Ectodermal cell (in vitro differentiated cells): ENCODE data around the gene TRERF1.

ENCODE experiments used
- H3K27ac ChIP-seq: 2 replicates; pipeline ENCODE4 v1.7.0; 2013; ENCODE audit warnings: mild to moderate bottlenecking, low read depth, low read length; ENCODE audit not compliant: insufficient read depth, poor library complexity, severe bottlenecking
- H3K27me3 ChIP-seq: 2 replicates; pipeline ENCODE4 v1.7.0; 2013; ENCODE audit warnings: mild to moderate bottlenecking, low read length; ENCODE audit not compliant: insufficient read depth, control insufficient read depth, poor library complexity, severe bottlenecking
- H3K36me3 ChIP-seq: one replicate; pipeline ENCODE4 v1.7.0; 2013; ENCODE audit warnings: low read length; ENCODE audit not compliant: control insufficient read depth, insufficient read depth
- H3K4me1 ChIP-seq: one replicate; pipeline ENCODE4 v1.7.0; 2013; ENCODE audit warnings: low read length; ENCODE audit not compliant: control insufficient read depth, insufficient read depth
- H3K4me3 ChIP-seq: 2 replicates; pipeline ENCODE4 v1.7.0; 2013; ENCODE audit warnings: low read depth, low read length, control low read depth; ENCODE audit not compliant: insufficient read depth
- H3K9me3 ChIP-seq: 2 replicates; pipeline ENCODE4 v1.7.0; 2013; ENCODE audit warnings: mild to moderate bottlenecking, low read length, moderate library complexity; ENCODE audit not compliant: control insufficient read depth
- WGBS, 2 experiments: methylation state at CpG; one replicate each; pipeline ENCODE4 v1.1.7; 2013; ENCODE audit warnings: missing lambda C conversion rate in 2 of 2; 5-methylcytosine and 5-hydroxymethylcytosine counted together

Gene TRERF1

GRCh38 chr6:42227173-42227850 is 224.4 kb downstream of the TRERF1 start:
- H3K9me3 ChIP-seq, result no peaks in the 10 kb centered on the region
- peaks cover 7% of the 10 kb centered on the region for H3K36me3 ChIP-seq
- H3K4me1 ChIP-seq, result no peaks in the 10 kb centered on the region
- H3K27ac ChIP-seq, result no peak overlapping the region
- no peak overlapping the region for H3K4me3 ChIP-seq
- H3K27me3 ChIP-seq, result no peaks in the 10 kb centered on the region
- 93 to 96% methylated on average over 9 of the region's 9 CpGs for WGBS, 2 experiments

- Histone ChIP-seq H3K9me3 (no peaks in the 10 kb centered on the region), H3K27me3 (no peaks in the 10 kb centered on the region), H3K36me3 (peaks cover 4% of the 10 kb centered on the region), H3K4me1 (no peaks in the 10 kb centered on the region), H3K4me3 (no peak overlapping the region), H3K27ac (no peak overlapping the region)
- whole genome bisulfite sequencing, 2 experiments, result 82 to 88% methylated on average over 8 of the region's 8 CpGs
Observed at GRCh38 chr6:42226645-42227143, 225.0 kb downstream of the TRERF1 start.

DNA sequence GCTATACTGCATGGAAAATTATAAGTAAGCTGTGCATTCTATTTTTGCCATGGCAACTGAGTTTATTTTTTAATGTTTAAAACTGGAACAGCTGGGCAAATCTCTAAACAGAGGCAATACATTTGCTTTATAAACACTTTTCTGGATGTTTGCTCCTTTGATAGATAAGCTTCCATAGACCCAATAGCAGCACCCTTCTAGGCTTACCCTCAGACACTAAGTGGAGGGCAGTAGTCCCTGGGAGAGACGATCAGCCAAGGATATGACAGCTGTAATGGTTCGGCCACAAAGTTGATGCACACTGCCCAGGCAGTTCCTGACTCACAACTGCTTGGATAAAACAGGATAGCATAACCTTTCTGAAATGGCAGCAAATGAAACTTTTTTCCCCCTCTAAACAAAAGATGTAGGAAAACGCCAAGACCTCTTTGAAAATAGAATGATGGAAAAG is 225.5 kb downstream of the TRERF1 start:
- Histone ChIP-seq H3K4me3 (no peak overlapping the region), H3K27ac (no peak overlapping the region), H3K9me3 (no peaks in the 10 kb centered on the region), H3K36me3 (peaks cover 4% of the 10 kb centered on the region), H3K4me1 (no peaks in the 10 kb centered on the region), H3K27me3 (no peaks in the 10 kb centered on the region)
- 91 to 92% methylated on average over 3 of the region's 3 CpGs for WGBS, 2 experiments

DNA sequence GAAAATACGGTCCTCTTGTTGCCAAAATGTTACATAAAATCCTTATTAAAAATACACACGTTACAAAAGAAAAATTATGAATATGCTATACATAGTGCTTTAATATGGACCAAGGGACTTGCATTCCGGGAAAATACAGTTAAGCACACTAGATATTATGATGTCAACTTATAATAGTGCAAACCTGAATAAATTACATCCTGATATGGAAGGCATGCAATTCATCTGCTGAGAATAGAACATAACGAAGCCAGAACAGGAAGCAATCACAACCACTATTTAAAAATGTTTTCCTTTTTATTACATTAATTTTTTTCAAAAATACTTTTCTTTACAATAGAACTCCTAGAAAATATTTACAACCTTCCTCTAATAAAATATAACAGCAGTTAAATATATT is 226.3 kb downstream of the TRERF1 start:
- no peaks in the 10 kb centered on the region for H3K4me1 ChIP-seq
- no peaks in the 10 kb centered on the region for H3K9me3 ChIP-seq
- 90 to 95% methylated on average over 1 to 3 of the region's 4 CpGs for WGBS, 2 experiments
- H3K27ac ChIP-seq, result no peak overlapping the region
- H3K4me3 ChIP-seq, result no peak overlapping the region
- H3K27me3 ChIP-seq, result no peaks in the 10 kb centered on the region
- peaks cover 4% of the 10 kb centered on the region for H3K36me3 ChIP-seq

GRCh38 chr6:42225029-42225339 is 226.7 kb downstream of the TRERF1 start:
- Histone ChIP-seq H3K36me3 (peaks cover 4% of the 10 kb centered on the region), H3K9me3 (no peaks in the 10 kb centered on the region), H3K27ac (no peak overlapping the region), H3K4me1 (no peaks in the 10 kb centered on the region), H3K27me3 (no peaks in the 10 kb centered on the region), H3K4me3 (no peak overlapping the region)

DNA sequence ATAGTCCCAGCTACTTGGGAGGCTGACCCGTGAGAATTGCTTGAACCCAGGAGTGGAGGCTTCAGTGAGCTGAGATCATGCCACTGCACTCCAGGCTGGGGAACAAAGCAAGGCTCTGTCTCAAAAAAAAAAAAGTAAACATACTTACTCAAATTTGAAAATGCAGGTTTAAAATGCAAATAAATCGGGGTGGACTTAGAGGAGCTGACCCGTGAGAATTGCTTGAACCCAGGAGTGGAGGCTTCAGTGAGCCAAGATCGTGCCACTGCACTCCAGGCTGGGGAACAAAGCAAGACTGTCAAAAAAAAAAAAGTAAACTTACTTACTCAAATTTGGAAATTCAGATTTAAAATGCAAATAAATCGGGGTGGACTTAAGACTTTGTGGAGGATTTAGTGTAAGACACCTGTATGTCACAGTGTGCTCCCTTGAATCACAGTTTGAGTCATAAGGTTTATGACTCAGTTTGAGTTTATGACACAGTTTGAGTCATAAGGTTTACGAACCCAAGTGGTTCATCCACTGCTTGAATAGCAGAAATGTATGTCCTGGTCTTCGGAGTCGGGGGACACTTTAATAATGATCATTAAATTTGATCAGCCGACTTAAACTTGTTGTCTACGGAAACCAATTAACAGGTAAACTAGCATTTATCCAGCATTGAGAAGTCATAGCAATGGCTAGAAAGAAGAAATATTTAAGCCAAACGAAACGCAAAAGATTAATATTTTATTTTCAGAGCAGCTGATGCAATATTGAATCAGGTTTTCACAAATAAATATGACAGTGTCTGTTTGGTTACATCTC is 227.3 kb downstream of the TRERF1 start:
- no peaks in the 10 kb centered on the region for H3K9me3 ChIP-seq
- WGBS, 2 experiments, result 94 to 95% methylated on average over 12 of the region's 12 CpGs

GRCh38 chr6:42222448-42222847 is 229.3 kb downstream of the TRERF1 start:
- Histone ChIP-seq H3K36me3 (peaks cover 4% of the 10 kb centered on the region), H3K9me3 (no peaks in the 10 kb centered on the region), H3K27ac (no peak overlapping the region), H3K27me3 (no peaks in the 10 kb centered on the region), H3K4me1 (no peaks in the 10 kb centered on the region), H3K4me3 (no peak overlapping the region)
- WGBS, 2 experiments, result 87 to 99% methylated on average over 5 of the region's 7 CpGs

More for the DNA sequence above, 227.3 kb downstream of the TRERF1 start:
- Histone ChIP-seq H3K4me1 (no peaks in the 10 kb centered on the region), H3K4me3 (no peak overlapping the region), H3K27me3 (no peaks in the 10 kb centered on the region), H3K36me3 (peaks cover 4% of the 10 kb centered on the region), H3K27ac (no peak overlapping the region)

- no peaks in the 10 kb centered on the region for H3K27me3 ChIP-seq
- no peak overlapping the region for H3K27ac ChIP-seq
- H3K9me3 ChIP-seq, result no peaks in the 10 kb centered on the region
- no peaks in the 10 kb centered on the region for H3K4me1 ChIP-seq
- H3K36me3 ChIP-seq, result no peaks in the 10 kb centered on the region
- 89 to 93% methylated on average over 4 of the region's 4 CpGs for WGBS, 2 experiments
- H3K4me3 ChIP-seq, result no peak overlapping the region
Observed at GRCh38 chr6:42221546-42221945, 230.2 kb downstream of the TRERF1 start.

- Histone ChIP-seq H3K27me3 (no peaks in the 10 kb centered on the region), H3K4me1 (no peaks in the 10 kb centered on the region), H3K36me3 (no peaks in the 10 kb centered on the region), H3K4me3 (no peak overlapping the region), H3K9me3 (no peaks in the 10 kb centered on the region), H3K27ac (no peak overlapping the region)
- 87 to 90% methylated on average over 6 of the region's 6 CpGs for WGBS, 2 experiments
Observed at GRCh38 chr6:42220807-42221206, 230.9 kb downstream of the TRERF1 start.

- 14% methylated on average over 29 of the region's 29 CpGs for WGBS, 2 experiments
- no peaks in the 10 kb centered on the region for H3K4me1 ChIP-seq
- H3K27ac ChIP-seq, result peak within 1 kb of the TSS; percentile 76
- no peaks in the 10 kb centered on the region for H3K9me3 ChIP-seq
- peak within 1 kb of the TSS; percentile 92 for H3K4me3 ChIP-seq
- H3K27me3 ChIP-seq, result no peaks in the 10 kb centered on the region
- peaks cover 8% of the 10 kb centered on the region for H3K36me3 ChIP-seq
Observed at GRCh38 chr6:42217519-42218367, 234.0 kb downstream of the TRERF1 start, which contains the start of gene MRPS10. Gene MRPS10 (minus strand): TSS chr6:42217861. CDS start chr6:42217849, 12 bp downstream.
